HG03520 (cell line): ENCODE data around the gene MED8.
A peak's percentile ranks its signal among the peaks of the same experiment; 100 is the strongest.
"Not testable (repeated sequence)": the region's sequence is repeated elsewhere in the genome, so short reads cannot be mapped to it uniquely, and the experiment has no call there.

Experiments used
- ATAC-seq: cut with Tn5 transposase; IDR thresholded peaks from one replicate; pipeline ENCODE4 v1.9.1; 2021; ENCODE audit warnings: mild to moderate bottlenecking, moderate library complexity; ENCODE audit not compliant: unreplicated experiment

MED8 gene

GRCh38 chr1:43386676-43387075 is 2.9 kb downstream of the MED8 start:
- no peak for ATAC-seq

- ATAC-seq = no peak
Measured at GRCh38 chr1:43383449-43383848, 6.2 kb downstream of the MED8 start.

- ATAC-seq = no peak
Measured at GRCh38 chr1:43382027-43382779, 7.4 kb downstream of the MED8 start.

GRCh38 chr1:43381612-43382011 is 8.0 kb downstream of the MED8 start:
- no peak for ATAC-seq

GRCh38 chr1:43379476-43379875 is 10.1 kb downstream of the MED8 start:
- no peak for ATAC-seq

- no peak for ATAC-seq
Measured at GRCh38 chr1:43377831-43378230, 11.8 kb downstream of the MED8 start.

- ATAC-seq = no peak
Measured at GRCh38 chr1:43376723-43377235, 12.8 kb downstream of the MED8 start.

GRCh38 chr1:43373066-43373940 is 16.3 kb downstream of the MED8 start:
- ATAC-seq = no peak

- no peak for ATAC-seq
Measured at GRCh38 chr1:43372172-43372571, 17.4 kb downstream of the MED8 start.

- no peak for ATAC-seq
Measured at GRCh38 chr1:43370564-43370963, 19.0 kb downstream of the MED8 start.

GRCh38 chr1:43369779-43370178 is 19.8 kb downstream of the MED8 start:
- ATAC-seq = not testable (repeated sequence)

GRCh38 chr1:43368646-43369020 is 21.0 kb downstream of the MED8 start:
- no peak for ATAC-seq

- ATAC-seq = peak; percentile 70
Measured at GRCh38 chr1:43367904-43368645, 21.5 kb downstream of the MED8 start, which contains the start of gene ELOVL1. ELOVL1 (minus strand) TSS chr1:43368011; CDS start chr1:43365609, 2,402 bp downstream.

GRCh38 chr1:43367026-43367903 is 22.3 kb downstream of the MED8 start:
- ATAC-seq = peak; percentile 29

GRCh38 chr1:43366601-43367025 is 23.0 kb downstream of the MED8 start:
- no peak for ATAC-seq

GRCh38 chr1:43366179-43366578 is 23.4 kb downstream of the MED8 start:
- ATAC-seq = no peak

- ATAC-seq = no peak
Measured at GRCh38 chr1:43365678-43366077, 23.9 kb downstream of the MED8 start.

- no peak for ATAC-seq
Measured at GRCh38 chr1:43363935-43364525, 25.6 kb downstream of the MED8 start.

GRCh38 chr1:43363283-43363934 is 26.2 kb downstream of the MED8 start:
- ATAC-seq = no peak
